OCI-LY1 (cell line): Measurements from ENCODE around the gene CBLL1.

Source experiments
- CTCF ChIP-seq: fragments of 200-600 bp; sonication (generic), shearing (Covaris generic); IDR thresholded peaks from 2 replicates; pipeline ENCODE4 v1.5.1; 2017; ENCODE audit warnings: mild to moderate bottlenecking, antibody characterized with exemption, low read length, moderate library complexity, mixed read lengths
- EZH2 ChIP-seq: fragments of 200-600 bp; sonication (generic), shearing (Covaris generic); IDR thresholded peaks from 2 replicates; pipeline ENCODE4 v1.8.0; 2017; ENCODE audit warnings: borderline replicate concordance, mixed run types, mild to moderate bottlenecking, antibody characterized with exemption, low read length, moderate library complexity, mixed read lengths

DNA sequence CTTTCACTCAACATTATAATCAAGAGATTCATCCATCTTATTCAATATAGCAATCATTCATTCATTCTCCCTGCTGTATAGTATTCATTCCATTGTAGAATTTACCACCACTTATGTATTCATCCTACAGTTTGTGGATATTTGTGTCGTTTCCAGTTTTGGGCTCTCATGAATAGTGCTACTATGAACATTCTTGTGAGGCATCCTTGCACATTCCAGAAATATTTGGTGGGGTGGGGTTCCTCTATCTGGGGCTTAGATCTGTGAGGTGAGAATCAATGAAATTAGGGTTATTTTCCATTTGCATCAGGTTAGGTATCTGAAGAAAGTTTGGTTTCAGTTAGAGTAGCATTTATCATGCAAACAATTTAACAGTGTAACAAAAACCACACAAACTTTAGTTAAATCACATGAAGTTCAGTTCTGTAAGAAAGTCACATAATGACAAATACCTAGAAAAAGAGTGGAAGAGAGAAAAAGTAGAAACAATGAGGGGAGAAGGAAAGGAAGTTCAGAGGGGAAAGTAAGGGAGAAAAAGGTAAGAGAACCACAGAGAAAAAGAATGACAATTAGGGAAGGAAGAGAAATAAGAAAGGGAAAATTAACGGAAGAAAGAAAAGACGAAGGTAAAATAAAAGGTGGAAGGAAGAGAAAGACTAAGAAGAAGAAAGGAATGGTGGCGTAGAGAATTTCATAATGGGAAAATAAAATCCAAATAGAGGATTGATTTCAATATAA is 25.3 kb upstream of the CBLL1 start:
- no peak for TF ChIP-seq CTCF
- no peak for TF ChIP-seq EZH2
